ENCODE results near the gene DEPDC4.

GRCh38 chr12:100199023-100199346 is 67.9 kb downstream of the DEPDC4 start:
- no peak for TF ChIP-seq CTCF (IDR thresholded peaks at IDR 0.05)
- TF ChIP-seq POLR2AphosphoS5 (IDR thresholded peaks at IDR 0.05), result no peak
